Skeletal muscle satellite cell (primary cell): Measurements from ENCODE around the gene MOB3B.
A peak's percentile ranks its signal among the peaks of the same experiment; 100 is the strongest.

ENCODE experiments used
- H3K27me3 ChIP-seq: 2 replicates; pipeline ENCODE4 v1.7.0; 2013; ENCODE audit warnings: low read length; ENCODE audit not compliant: control insufficient read depth, insufficient read depth
- H3K36me3 ChIP-seq: 2 replicates; pipeline ENCODE4 v1.7.0; 2013; ENCODE audit warnings: mild to moderate bottlenecking, control low read depth, low read length; ENCODE audit not compliant: insufficient read depth
- H3K4me1 ChIP-seq: 2 replicates; pipeline ENCODE4 v1.7.0; 2013; ENCODE audit warnings: low read length; ENCODE audit not compliant: control insufficient read depth, insufficient read depth
- H3K4me2 ChIP-seq: 2 replicates; pipeline ENCODE4 v1.7.0; 2013; ENCODE audit warnings: mild to moderate bottlenecking, low read length
- H3K4me3 ChIP-seq: 2 replicates; pipeline ENCODE4 v1.7.0; 2013; ENCODE audit warnings: low read length
- H3K9ac ChIP-seq: 2 replicates; pipeline ENCODE4 v1.7.0; 2013; ENCODE audit warnings: mild to moderate bottlenecking, low read depth, low read length, moderate library complexity
- H3K9me3 ChIP-seq: replicated peaks from 2 replicates; pipeline ENCODE4 v1.7.0; 2013; ENCODE audit warnings: mild to moderate bottlenecking, control low read depth, low read length

MOB3B gene

GRCh38 chr9:27276193-27277030, 253.2 kb downstream of the MOB3B start:
- no peaks in the 10 kb centered on the region for H3K36me3 ChIP-seq
- H3K4me3 ChIP-seq = peak overlapping the region; percentile 57
- no peaks in the 10 kb centered on the region for H3K4me1 ChIP-seq
- H3K9me3 ChIP-seq = no peaks in the 10 kb centered on the region
- H3K27me3 ChIP-seq = peaks cover 16% of the 10 kb centered on the region
- peak overlapping the region; percentile 43 for H3K9ac ChIP-seq
- H3K4me2 ChIP-seq = peak overlapping the region; percentile 80
